ENCODE results near the gene ENKUR. TPM values are rescaled to one million over a fixed set of nuclear protein-coding genes. Genes with fewer than 3 reads are reported as not detected.
"Not testable (repeated sequence)": the region's sequence is repeated elsewhere in the genome, so short reads cannot be mapped to it uniquely, and the experiment has no call there.

Gene ENKUR
- total RNA-seq, 1 donor from 2014 or later: 0.52 TPM

DNA sequence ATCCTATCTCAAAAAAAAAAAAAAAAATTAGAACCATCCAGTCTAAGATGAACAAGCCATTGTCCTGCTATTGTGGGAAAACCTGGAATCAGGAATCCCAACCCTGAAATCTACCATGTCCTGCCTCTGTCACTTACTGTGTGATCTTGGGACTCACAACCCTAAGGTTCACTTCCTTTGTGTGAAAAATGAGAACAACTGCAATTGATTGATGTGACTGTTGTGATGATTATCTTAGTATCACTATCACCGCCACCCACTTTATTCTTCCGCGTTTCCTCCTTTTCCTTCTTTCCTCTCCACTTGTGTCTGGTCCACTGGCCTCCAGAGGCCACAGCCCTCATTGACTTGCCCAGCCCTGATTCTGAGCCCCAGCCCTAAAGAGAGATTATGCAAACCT lies 50.9 kb downstream of the ENKUR start:
- no peaks in the 10 kb centered on the region for H3K4me1 ChIP-seq (ENCODE audit: control insufficient read depth in 3 of 3, insufficient read depth in 3 of 3, low read length in 3 of 3)
- H3K9me3 ChIP-seq (ENCODE audit: control insufficient read depth in 3 of 3, low read length in 3 of 3): no peaks in the 10 kb centered on the region
- no peak overlapping the region for H3K9ac ChIP-seq (ENCODE audit: low read depth in 1 of 3, low read length in 3 of 3)
- H3K4me3 ChIP-seq (ENCODE audit: low read length in 3 of 3): no peak overlapping the region
- H3K27me3 ChIP-seq (ENCODE audit: control insufficient read depth in 3 of 3, insufficient read depth in 3 of 3, low read length in 3 of 3): no peaks in the 10 kb centered on the region
- no peak overlapping the region for H3K27ac ChIP-seq (ENCODE audit: low read depth, low read length)
- no peaks in the 10 kb centered on the region for H3K36me3 ChIP-seq (ENCODE audit: control insufficient read depth in 3 of 3, insufficient read depth in 3 of 3, low read length in 3 of 3)

- H3K27ac ChIP-seq (ENCODE audit: low read depth, low read length): no peak overlapping the region
Observed at GRCh38 chr10:24963521-24964041, 52.4 kb downstream of the ENKUR start.

GRCh38 chr10:24962995-24963394 lies 53.0 kb downstream of the ENKUR start:
- Histone ChIP-seq H3K4me3 (ENCODE audit: low read length in 3 of 3) (no peak overlapping the region), H3K27ac (ENCODE audit: low read depth, low read length) (no peak overlapping the region), H3K9me3 (ENCODE audit: control insufficient read depth in 3 of 3, low read length in 3 of 3) (no peaks in the 10 kb centered on the region)

More at GRCh38 chr10:24963521-24964041, 52.4 kb downstream of the ENKUR start:
- Histone ChIP-seq H3K4me3 (ENCODE audit: low read length in 3 of 3) (no peak overlapping the region), H3K9me3 (ENCODE audit: control insufficient read depth in 3 of 3, low read length in 3 of 3) (no peaks in the 10 kb centered on the region), H3K27me3 (ENCODE audit: control insufficient read depth in 3 of 3, insufficient read depth in 3 of 3, low read length in 3 of 3) (no peaks in the 10 kb centered on the region), H3K4me1 (ENCODE audit: control insufficient read depth in 3 of 3, insufficient read depth in 3 of 3, low read length in 3 of 3) (peaks cover 1 to 6% (median 4%) of the 10 kb centered on the region in 3 donors), H3K9ac (ENCODE audit: low read depth in 1 of 3, low read length in 3 of 3) (no peak overlapping the region), H3K36me3 (ENCODE audit: control insufficient read depth in 3 of 3, insufficient read depth in 3 of 3, low read length in 3 of 3) (no peaks in the 10 kb centered on the region)

GRCh38 chr10:24961582-24961981 lies 54.4 kb downstream of the ENKUR start:
- Histone ChIP-seq H3K4me3 (ENCODE audit: low read length in 3 of 3) (no peak overlapping the region), H3K27ac (ENCODE audit: low read depth, low read length) (no peak overlapping the region), H3K9me3 (ENCODE audit: control insufficient read depth in 3 of 3, low read length in 3 of 3) (no peaks in the 10 kb centered on the region), H3K36me3 (ENCODE audit: control insufficient read depth in 3 of 3, insufficient read depth in 3 of 3, low read length in 3 of 3) (no peaks in the 10 kb centered on the region), H3K9ac (ENCODE audit: low read depth in 1 of 3, low read length in 3 of 3) (no peak overlapping the region), H3K4me1 (ENCODE audit: control insufficient read depth in 3 of 3, insufficient read depth in 3 of 3, low read length in 3 of 3) (peaks cover 2 to 7% (median 7%) of the 10 kb centered on the region in 3 donors), H3K27me3 (ENCODE audit: control insufficient read depth in 3 of 3, insufficient read depth in 3 of 3, low read length in 3 of 3) (no peaks in the 10 kb centered on the region)

More at GRCh38 chr10:24962995-24963394, 53.0 kb downstream of the ENKUR start:
- H3K4me1 ChIP-seq (ENCODE audit: control insufficient read depth in 3 of 3, insufficient read depth in 3 of 3, low read length in 3 of 3): peaks cover 2 to 7% (median 7%) of the 10 kb centered on the region in 3 donors
- no peaks in the 10 kb centered on the region for H3K36me3 ChIP-seq (ENCODE audit: control insufficient read depth in 3 of 3, insufficient read depth in 3 of 3, low read length in 3 of 3)
- H3K9ac ChIP-seq (ENCODE audit: low read depth in 1 of 3, low read length in 3 of 3): no peak overlapping the region
- no peaks in the 10 kb centered on the region for H3K27me3 ChIP-seq (ENCODE audit: control insufficient read depth in 3 of 3, insufficient read depth in 3 of 3, low read length in 3 of 3)

DNA sequence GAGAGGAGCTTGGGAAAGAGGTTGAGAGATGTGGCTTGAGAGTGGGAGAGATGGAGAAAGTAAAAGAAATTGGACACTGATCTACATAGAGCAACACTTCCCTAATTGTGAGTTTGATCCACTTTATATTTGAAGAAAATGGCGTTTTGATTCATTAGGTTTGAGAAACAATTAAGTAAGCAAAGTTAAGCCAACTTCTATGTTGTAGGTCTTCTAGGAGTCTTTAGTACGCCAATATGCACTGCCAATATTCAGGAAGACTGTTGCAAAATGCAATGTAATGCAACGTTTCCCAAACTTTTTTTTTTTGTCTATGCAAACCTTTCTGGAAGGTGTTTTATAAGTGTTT lies 56.6 kb downstream of the ENKUR start:
- Histone ChIP-seq H3K4me3 (ENCODE audit: low read length in 3 of 3) (no peak overlapping the region), H3K4me1 (ENCODE audit: control insufficient read depth in 3 of 3, insufficient read depth in 3 of 3, low read length in 3 of 3) (peaks cover 2 to 7% (median 7%) of the 10 kb centered on the region in 3 donors), H3K27ac (ENCODE audit: low read depth, low read length) (peak overlapping the region; percentile 46), H3K9ac (ENCODE audit: low read depth in 1 of 3, low read length in 3 of 3) (no peak overlapping the region), H3K27me3 (ENCODE audit: control insufficient read depth in 3 of 3, insufficient read depth in 3 of 3, low read length in 3 of 3) (no peaks in the 10 kb centered on the region), H3K9me3 (ENCODE audit: control insufficient read depth in 3 of 3, low read length in 3 of 3) (no peaks in the 10 kb centered on the region), H3K36me3 (ENCODE audit: control insufficient read depth in 3 of 3, insufficient read depth in 3 of 3, low read length in 3 of 3) (no peaks in the 10 kb centered on the region)

- Histone ChIP-seq H3K4me1 (ENCODE audit: control insufficient read depth in 3 of 3, insufficient read depth in 3 of 3, low read length in 3 of 3) (peaks cover 2 to 7% (median 7%) of the 10 kb centered on the region in 3 donors), H3K27me3 (ENCODE audit: control insufficient read depth in 3 of 3, insufficient read depth in 3 of 3, low read length in 3 of 3) (no peaks in the 10 kb centered on the region), H3K9ac (ENCODE audit: low read depth in 1 of 3, low read length in 3 of 3) (peak overlapping the region in 1 of 3 donors; percentile 47), H3K27ac (ENCODE audit: low read depth, low read length) (peak overlapping the region; percentile 63), H3K9me3 (ENCODE audit: control insufficient read depth in 3 of 3, low read length in 3 of 3) (no peaks in the 10 kb centered on the region), H3K36me3 (ENCODE audit: control insufficient read depth in 3 of 3, insufficient read depth in 3 of 3, low read length in 3 of 3) (no peaks in the 10 kb centered on the region), H3K4me3 (ENCODE audit: low read length in 3 of 3) (peak overlapping the region in 1 of 3 donors; percentile 11)
Observed at GRCh38 chr10:24958721-24959381, 57.1 kb downstream of the ENKUR start.

DNA sequence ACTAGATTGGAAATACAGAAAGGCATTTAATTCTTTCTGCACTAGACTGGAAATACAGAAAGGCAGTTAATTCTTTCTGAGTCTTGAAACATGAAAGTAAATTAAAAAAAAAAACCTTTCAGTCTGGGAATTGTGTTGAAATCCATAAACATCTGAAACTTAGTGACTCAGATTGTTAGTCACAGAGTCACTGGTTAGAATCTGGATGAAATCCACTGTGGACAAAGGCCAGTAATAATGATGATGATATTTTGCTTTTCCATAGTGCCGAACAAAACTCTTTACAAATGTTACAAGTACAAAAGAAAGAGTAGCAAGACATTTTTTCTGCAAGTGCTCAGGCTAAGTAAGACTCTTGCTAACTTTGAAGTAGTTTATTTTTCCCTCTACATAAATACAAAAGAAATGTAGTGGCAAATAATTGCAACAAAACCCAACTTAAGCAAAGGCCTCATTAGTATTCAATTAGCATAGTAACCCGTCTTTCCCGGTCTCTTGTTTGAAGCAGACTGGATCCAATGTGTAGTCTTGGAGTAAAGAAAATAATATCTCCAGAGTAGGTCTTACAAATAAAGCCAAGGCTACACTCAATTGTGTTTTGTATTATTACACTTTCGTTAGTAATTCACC lies 57.8 kb downstream of the ENKUR start:
- H3K9ac ChIP-seq (ENCODE audit: low read depth in 1 of 3, low read length in 3 of 3): peak overlapping the region in 1 of 3 donors; percentile 47
- no peaks in the 10 kb centered on the region for H3K9me3 ChIP-seq (ENCODE audit: control insufficient read depth in 3 of 3, low read length in 3 of 3)
- H3K4me3 ChIP-seq (ENCODE audit: low read length in 3 of 3): peak overlapping the region in 1 of 3 donors; percentile 11

GRCh38 chr10:24957624-24958051 lies 58.3 kb downstream of the ENKUR start:
- not testable (repeated sequence) for H3K27me3 ChIP-seq (ENCODE audit: control insufficient read depth in 3 of 3, insufficient read depth in 3 of 3, low read length in 3 of 3); H3K9ac ChIP-seq (ENCODE audit: low read depth in 1 of 3, low read length in 3 of 3); H3K9me3 ChIP-seq (ENCODE audit: control insufficient read depth in 3 of 3, low read length in 3 of 3); H3K36me3 ChIP-seq (ENCODE audit: control insufficient read depth in 3 of 3, insufficient read depth in 3 of 3, low read length in 3 of 3); H3K4me3 ChIP-seq (ENCODE audit: low read length in 3 of 3)
- peaks cover 6 to 16% (median 15%) of the 10 kb centered on the region in 3 donors for H3K4me1 ChIP-seq (ENCODE audit: control insufficient read depth in 3 of 3, insufficient read depth in 3 of 3, low read length in 3 of 3)
- peak overlapping the region; percentile 48 for H3K27ac ChIP-seq (ENCODE audit: low read depth, low read length)

More for the DNA sequence above, 57.8 kb downstream of the ENKUR start:
- H3K4me1 ChIP-seq (ENCODE audit: control insufficient read depth in 3 of 3, insufficient read depth in 3 of 3, low read length in 3 of 3): peaks cover 2 to 10% (median 10%) of the 10 kb centered on the region in 3 donors
- H3K27me3 ChIP-seq (ENCODE audit: control insufficient read depth in 3 of 3, insufficient read depth in 3 of 3, low read length in 3 of 3): peaks cover 0 to 5% (median 0%) of the 10 kb centered on the region in 3 donors
- no peaks in the 10 kb centered on the region for H3K36me3 ChIP-seq (ENCODE audit: control insufficient read depth in 3 of 3, insufficient read depth in 3 of 3, low read length in 3 of 3)
- H3K27ac ChIP-seq (ENCODE audit: low read depth, low read length): peak overlapping the region; percentile 63

DNA sequence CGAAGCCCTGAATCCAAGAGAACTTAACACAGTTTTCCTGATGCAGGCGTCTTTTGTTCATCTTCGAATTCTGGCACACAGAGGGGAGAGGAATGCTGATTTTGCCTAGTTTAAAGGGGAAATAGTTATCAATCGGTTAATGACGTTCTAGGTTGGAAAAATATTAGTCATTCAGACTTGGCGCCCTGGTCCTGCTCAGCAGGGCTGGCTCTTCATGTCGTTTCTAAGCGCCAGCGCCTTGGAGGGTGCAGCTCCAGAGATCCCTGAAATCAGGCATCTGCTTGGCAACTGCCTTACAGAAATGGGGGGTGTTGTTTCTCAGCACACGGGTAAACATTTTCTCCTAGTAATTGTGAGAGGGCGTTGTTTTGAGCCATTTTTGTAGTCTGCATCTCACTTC lies 62.3 kb downstream of the ENKUR start:
- H3K4me3 ChIP-seq (ENCODE audit: low read length in 3 of 3): peak overlapping the region in 2 of 3 donors; percentile 61 to 62
- no peaks in the 10 kb centered on the region for H3K9me3 ChIP-seq (ENCODE audit: control insufficient read depth in 3 of 3, low read length in 3 of 3)
- peak overlapping the region; percentile 62 for H3K27ac ChIP-seq (ENCODE audit: low read depth, low read length)
- peaks cover 0 to 11% (median 0%) of the 10 kb centered on the region in 3 donors for H3K27me3 ChIP-seq (ENCODE audit: control insufficient read depth in 3 of 3, insufficient read depth in 3 of 3, low read length in 3 of 3)
- H3K4me1 ChIP-seq (ENCODE audit: control insufficient read depth in 3 of 3, insufficient read depth in 3 of 3, low read length in 3 of 3): peaks cover 5 to 20% (median 19%) of the 10 kb centered on the region in 3 donors
- no peak overlapping the region for H3K9ac ChIP-seq (ENCODE audit: low read depth in 1 of 3, low read length in 3 of 3)
- no peaks in the 10 kb centered on the region for H3K36me3 ChIP-seq (ENCODE audit: control insufficient read depth in 3 of 3, insufficient read depth in 3 of 3, low read length in 3 of 3)

Measured in skeletal muscle tissue (tissue), 4 donors.